ENCODE results near the gene DHRSX.
"Not testable (repeated sequence)": the region's sequence is repeated elsewhere in the genome, so short reads cannot be mapped to it uniquely, and the experiment has no call there.

DNA sequence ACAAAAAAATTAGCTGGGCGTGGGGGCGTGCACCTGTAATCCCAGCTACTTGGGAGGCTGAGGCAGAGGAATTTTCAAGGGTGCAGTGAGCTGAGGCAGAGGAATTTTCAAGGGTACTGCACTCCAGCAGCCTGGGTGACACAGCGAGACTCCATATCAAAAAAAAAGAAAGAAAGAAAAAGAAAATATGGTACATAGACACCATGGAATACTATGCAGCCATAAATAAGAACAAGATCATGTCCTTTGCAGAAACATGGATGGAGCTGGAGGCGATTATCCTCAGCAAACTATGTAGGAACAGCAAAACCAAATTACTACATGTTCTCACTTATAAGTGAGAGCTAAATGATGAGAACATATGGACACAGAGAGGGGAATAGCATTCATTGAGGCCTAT is 141.3 kb downstream of the DHRSX start:
- TF ChIP-seq TAF1 (IDR thresholded peaks at IDR 0.05; ENCODE audit: low read depth); EZH2 (IDR thresholded peaks at IDR 0.05; ENCODE audit: borderline replicate concordance, insufficient read depth, low read length, poor library complexity, severe bottlenecking); RAD21 (conservative IDR thresholded peaks at IDR 0.05); SMC3 (conservative IDR thresholded peaks at IDR 0.05; ENCODE audit: poor library complexity); POLR2AphosphoS5 (IDR thresholded peaks at IDR 0.05); EP300 (conservative IDR thresholded peaks at IDR 0.05; ENCODE audit: poor library complexity, severe bottlenecking): not testable (repeated sequence)
- TF ChIP-seq, protein P1, sequence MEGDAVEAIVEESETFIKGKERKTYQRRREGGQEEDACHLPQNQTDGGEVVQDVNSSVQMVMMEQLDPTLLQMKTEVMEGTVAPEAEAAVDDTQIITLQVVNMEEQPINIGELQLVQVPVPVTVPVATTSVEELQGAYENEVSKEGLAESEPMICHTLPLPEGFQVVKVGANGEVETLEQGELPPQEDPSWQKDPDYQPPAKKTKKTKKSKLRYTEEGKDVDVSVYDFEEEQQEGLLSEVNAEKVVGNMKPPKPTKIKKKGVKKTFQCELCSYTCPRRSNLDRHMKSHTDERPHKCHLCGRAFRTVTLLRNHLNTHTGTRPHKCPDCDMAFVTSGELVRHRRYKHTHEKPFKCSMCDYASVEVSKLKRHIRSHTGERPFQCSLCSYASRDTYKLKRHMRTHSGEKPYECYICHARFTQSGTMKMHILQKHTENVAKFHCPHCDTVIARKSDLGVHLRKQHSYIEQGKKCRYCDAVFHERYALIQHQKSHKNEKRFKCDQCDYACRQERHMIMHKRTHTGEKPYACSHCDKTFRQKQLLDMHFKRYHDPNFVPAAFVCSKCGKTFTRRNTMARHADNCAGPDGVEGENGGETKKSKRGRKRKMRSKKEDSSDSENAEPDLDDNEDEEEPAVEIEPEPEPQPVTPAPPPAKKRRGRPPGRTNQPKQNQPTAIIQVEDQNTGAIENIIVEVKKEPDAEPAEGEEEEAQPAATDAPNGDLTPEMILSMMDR (IDR thresholded peaks at IDR 0.05; ENCODE audit: poor library complexity, severe bottlenecking): not testable (repeated sequence)
- TF ChIP-seq, protein P2, sequence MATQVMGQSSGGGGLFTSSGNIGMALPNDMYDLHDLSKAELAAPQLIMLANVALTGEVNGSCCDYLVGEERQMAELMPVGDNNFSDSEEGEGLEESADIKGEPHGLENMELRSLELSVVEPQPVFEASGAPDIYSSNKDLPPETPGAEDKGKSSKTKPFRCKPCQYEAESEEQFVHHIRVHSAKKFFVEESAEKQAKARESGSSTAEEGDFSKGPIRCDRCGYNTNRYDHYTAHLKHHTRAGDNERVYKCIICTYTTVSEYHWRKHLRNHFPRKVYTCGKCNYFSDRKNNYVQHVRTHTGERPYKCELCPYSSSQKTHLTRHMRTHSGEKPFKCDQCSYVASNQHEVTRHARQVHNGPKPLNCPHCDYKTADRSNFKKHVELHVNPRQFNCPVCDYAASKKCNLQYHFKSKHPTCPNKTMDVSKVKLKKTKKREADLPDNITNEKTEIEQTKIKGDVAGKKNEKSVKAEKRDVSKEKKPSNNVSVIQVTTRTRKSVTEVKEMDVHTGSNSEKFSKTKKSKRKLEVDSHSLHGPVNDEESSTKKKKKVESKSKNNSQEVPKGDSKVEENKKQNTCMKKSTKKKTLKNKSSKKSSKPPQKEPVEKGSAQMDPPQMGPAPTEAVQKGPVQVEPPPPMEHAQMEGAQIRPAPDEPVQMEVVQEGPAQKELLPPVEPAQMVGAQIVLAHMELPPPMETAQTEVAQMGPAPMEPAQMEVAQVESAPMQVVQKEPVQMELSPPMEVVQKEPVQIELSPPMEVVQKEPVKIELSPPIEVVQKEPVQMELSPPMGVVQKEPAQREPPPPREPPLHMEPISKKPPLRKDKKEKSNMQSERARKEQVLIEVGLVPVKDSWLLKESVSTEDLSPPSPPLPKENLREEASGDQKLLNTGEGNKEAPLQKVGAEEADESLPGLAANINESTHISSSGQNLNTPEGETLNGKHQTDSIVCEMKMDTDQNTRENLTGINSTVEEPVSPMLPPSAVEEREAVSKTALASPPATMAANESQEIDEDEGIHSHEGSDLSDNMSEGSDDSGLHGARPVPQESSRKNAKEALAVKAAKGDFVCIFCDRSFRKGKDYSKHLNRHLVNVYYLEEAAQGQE (IDR thresholded peaks at IDR 0.05; ENCODE audit: borderline replicate concordance): not testable (repeated sequence)

All from neural cell (in vitro differentiated cells).